GM19467 (cell line): ENCODE measurements around the gene TCTN3.
"Not testable (repeated sequence)": the region's sequence is repeated elsewhere in the genome, so short reads cannot be mapped to it uniquely, and the experiment has no call there.

ENCODE experiments used
- ATAC-seq: cut with Tn5 transposase; IDR thresholded peaks from one replicate; pipeline ENCODE4 v1.9.1; 2021; ENCODE audit warnings: mild to moderate bottlenecking, moderate library complexity; ENCODE audit not compliant: unreplicated experiment

TCTN3 gene

GRCh38 chr10:95691281-95691680, 2.4 kb downstream of the TCTN3 start:
- ATAC-seq = no peak

- ATAC-seq = no peak
These were observed 5.1 kb downstream of the TCTN3 start for GRCh38 chr10:95688648-95689047.

- ATAC-seq = no peak
These were observed 9.8 kb downstream of the TCTN3 start for GRCh38 chr10:95683966-95684365.

- ATAC-seq = no peak
These were observed 18.2 kb downstream of the TCTN3 start for GRCh38 chr10:95675403-95676116.

GRCh38 chr10:95674643-95675042, 19.1 kb downstream of the TCTN3 start:
- ATAC-seq = no peak

- ATAC-seq = not testable (repeated sequence)
These were observed 21.1 kb downstream of the TCTN3 start for GRCh38 chr10:95672641-95673040.

- ATAC-seq = no peak
These were observed 29.2 kb downstream of the TCTN3 start for GRCh38 chr10:95664543-95664942.

GRCh38 chr10:95663496-95663895, 30.2 kb downstream of the TCTN3 start:
- no peak for ATAC-seq

- no peak for ATAC-seq
These were observed 31.9 kb downstream of the TCTN3 start for GRCh38 chr10:95661818-95662217.

GRCh38 chr10:95660283-95660682, 33.4 kb downstream of the TCTN3 start:
- ATAC-seq = no peak

GRCh38 chr10:95657250-95657649, 36.5 kb downstream of the TCTN3 start:
- no peak for ATAC-seq

GRCh38 chr10:95656291-95657164, 37.2 kb downstream of the TCTN3 start, which contains the start of gene ALDH18A1:
ALDH18A1 (minus strand) TSS chr10:95656711; CDS start chr10:95653377, 3,334 bp downstream.
- peak; percentile 89 for ATAC-seq

- ATAC-seq = peak; percentile 21
These were observed 38.0 kb downstream of the TCTN3 start for GRCh38 chr10:95655571-95656290.

- ATAC-seq = no peak
These were observed 39.8 kb downstream of the TCTN3 start for GRCh38 chr10:95653895-95654294.

GRCh38 chr10:95651346-95652060, 42.2 kb downstream of the TCTN3 start:
- ATAC-seq = no peak

GRCh38 chr10:95650232-95650631, 43.5 kb downstream of the TCTN3 start:
- no peak for ATAC-seq

GRCh38 chr10:95648138-95648537, 45.6 kb downstream of the TCTN3 start:
- ATAC-seq = no peak

- no peak for ATAC-seq
These were observed 47.6 kb downstream of the TCTN3 start for GRCh38 chr10:95646160-95646559.

GRCh38 chr10:95644901-95645300, 48.8 kb downstream of the TCTN3 start:
- ATAC-seq = no peak

GRCh38 chr10:95640891-95641315, 52.8 kb downstream of the TCTN3 start:
- no peak for ATAC-seq

GRCh38 chr10:95637911-95638310, 55.8 kb downstream of the TCTN3 start:
- no peak for ATAC-seq
